Measurements from ENCODE around the gene DDX5.
A peak's percentile ranks its signal among the peaks of the same experiment; 100 is the strongest.

DDX5 gene

DNA sequence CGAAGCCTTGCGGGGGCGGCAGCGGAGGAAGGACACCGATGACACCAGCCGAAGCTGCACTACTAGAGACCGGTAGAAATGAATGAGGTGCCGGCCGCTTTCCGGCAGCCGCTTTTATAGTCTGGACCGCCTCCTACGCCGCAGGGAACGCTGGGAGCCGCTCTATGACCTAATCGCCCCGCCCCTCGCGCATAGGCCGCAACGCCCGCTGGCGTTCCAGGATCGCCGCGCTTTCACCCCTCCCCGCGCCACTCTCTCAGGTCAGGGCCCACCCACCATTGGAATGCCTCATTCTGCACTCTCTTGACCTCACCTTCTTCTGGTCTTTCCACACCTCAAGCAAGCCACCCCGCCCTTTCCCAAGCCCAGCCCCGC lies at the start of gene DDX5:
Gene DDX5, minus strand, starts transcription at position 89 of the 375 bp plus-strand sequence. CDS start 170 bp downstream, outside the sequence.
- ATAC-seq, result peak; percentile 57 to 63

- ATAC-seq, result no peak
Measured at GRCh38 chr17:64555281-64555680, 49.2 kb upstream of the DDX5 start.

- no peak for ATAC-seq
Measured at GRCh38 chr17:64554028-64554637, 48.0 kb upstream of the DDX5 start.

- no peak for ATAC-seq
Measured at GRCh38 chr17:64551461-64551860, 45.4 kb upstream of the DDX5 start.

DNA sequence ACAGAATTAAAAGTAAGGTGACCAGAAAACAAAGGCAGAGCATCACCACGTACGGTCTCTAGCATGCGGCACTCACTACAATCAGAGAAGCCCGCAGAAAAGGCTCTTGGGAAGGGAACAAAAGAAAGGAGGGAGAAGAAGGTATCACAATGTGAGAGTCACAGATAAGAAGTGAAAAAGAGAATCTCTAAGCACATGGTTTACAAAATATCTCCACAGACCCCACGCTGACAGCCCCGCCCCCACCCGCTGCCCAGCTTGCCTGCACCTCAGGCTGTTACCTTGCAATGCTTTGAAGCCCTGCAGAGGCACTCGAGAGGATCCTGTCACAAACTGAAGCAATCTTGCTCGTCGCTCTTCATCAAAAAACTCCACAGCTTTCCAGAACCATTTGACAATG lies 41.2 kb upstream of the DDX5 start:
- no peak for ATAC-seq

- no peak for ATAC-seq
Measured at GRCh38 chr17:64546716-64547115, 40.6 kb upstream of the DDX5 start.

- ATAC-seq, result no peak
Measured at GRCh38 chr17:64544742-64545141, 38.7 kb upstream of the DDX5 start.

- no peak for ATAC-seq
Measured at GRCh38 chr17:64540118-64540776, 34.2 kb upstream of the DDX5 start.

DNA sequence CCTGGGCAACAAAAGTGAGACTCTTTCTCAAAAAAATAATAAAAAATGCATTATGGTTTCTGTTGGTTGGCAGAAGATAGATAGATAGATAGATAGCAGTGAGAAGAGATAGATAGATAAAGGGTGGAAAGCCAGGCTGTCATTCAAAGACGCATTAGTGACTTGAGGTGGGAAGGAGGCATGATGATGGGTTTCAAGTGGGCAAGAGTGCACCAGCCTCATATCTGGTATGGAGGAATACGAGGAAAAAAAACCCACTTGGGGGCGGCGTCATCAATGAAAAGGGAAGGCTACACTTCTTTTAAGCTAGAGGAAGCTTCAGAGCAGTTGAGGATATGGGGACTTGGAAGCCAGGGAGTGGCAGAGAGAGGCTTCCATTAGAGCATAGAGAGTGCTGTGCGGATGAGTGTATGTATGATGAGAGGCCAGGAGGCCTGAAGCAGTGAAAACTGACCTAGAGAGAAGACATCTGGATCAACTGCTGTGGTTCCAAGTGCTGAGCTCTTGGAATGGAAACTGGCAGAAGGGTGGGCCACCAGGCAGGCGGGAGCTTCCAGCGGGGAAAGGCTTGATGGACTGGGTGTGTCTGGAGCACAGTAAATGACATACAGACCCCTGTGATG lies 32.5 kb upstream of the DDX5 start:
- ATAC-seq, result no peak

GRCh38 chr17:64537488-64537887 lies 31.4 kb upstream of the DDX5 start:
- no peak for ATAC-seq

DNA sequence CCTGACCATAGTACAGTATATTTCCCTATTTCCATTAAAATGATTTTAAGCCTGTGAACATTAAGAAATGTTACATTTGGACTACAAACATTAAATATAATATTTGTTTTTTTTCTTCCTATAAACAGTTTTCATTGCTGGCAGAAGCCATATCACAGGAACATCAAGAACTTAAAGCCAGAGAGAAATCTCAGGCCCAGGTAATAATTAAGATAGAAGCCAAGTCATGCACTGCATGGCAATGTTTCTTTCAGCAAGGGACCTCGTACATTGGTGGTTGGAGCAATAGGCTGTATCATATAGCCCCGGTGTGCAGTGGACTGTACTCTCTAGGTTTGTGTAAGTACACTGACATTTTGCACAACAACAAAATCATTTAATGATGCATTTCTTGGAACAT lies 30.8 kb upstream of the DDX5 start:
- ATAC-seq, result no peak

DNA sequence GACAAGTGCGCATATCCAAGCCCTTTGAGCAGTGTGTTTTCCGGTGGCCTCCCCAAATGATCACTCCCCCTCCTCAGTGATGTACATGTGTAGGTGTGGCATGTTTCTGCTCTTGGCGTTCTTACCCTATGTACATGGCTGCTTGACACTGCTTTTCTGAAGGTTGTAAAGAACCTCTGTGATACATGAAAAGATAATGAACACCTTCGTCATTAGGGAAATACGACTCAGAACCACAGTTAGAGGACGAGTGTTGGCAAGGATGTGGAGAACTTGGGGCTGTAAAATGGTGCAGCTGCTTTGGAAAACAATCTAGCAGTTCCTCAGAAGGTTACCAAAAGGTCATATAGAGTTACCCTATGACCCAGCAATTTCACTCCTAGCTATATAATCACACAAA lies 29.3 kb upstream of the DDX5 start:
- no peak for ATAC-seq

DNA sequence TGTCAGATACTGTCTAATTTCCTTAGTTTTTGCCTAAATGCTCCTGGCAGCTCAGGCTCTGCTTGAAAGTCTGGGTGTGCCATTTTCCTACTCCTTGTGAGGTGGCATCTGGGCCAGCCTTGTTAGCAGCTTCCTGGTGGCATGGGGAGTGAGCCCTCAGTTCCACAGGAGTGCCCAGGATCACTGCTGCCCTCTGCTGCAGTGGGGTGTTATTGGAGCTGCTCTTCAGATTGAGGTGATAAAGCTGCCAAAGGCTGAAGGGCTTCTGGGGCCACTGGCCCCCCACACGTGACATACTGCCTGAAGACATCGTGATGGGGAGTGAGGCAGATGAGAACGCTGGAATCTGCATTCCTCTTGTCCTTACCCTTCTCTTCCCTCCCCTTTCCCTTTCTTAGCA lies 28.1 kb upstream of the DDX5 start:
- ATAC-seq, result no peak

GRCh38 chr17:64533784-64534183 lies 27.7 kb upstream of the DDX5 start:
- ATAC-seq, result no peak

GRCh38 chr17:64532409-64532808 lies 26.3 kb upstream of the DDX5 start:
- no peak for ATAC-seq

DNA sequence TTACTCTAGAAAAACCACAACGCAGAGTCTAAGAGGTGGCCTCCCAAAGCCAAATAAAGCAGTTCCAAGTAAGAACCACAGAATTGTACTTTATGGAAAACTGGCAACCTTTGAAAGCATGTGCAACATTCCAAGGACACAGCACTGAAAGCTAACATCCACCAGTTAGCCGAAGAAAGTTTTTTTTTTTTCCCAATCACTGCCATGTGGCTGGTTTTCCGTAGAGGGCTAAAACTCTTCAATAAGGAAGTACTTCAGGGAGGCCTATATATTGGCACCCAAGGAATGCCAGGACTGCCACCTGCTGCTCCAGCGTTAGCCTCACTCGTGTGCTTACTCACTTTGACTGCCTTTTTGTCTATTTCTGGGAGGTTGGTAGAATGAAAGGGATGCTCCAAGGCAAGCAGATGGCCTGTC lies 25.9 kb upstream of the DDX5 start:
- no peak for ATAC-seq

GRCh38 chr17:64529221-64529620 lies 23.1 kb upstream of the DDX5 start:
- no peak for ATAC-seq

GRCh38 chr17:64527914-64528313 lies 21.8 kb upstream of the DDX5 start:
- ATAC-seq, result no peak

GRCh38 chr17:64520359-64520758 lies 14.3 kb upstream of the DDX5 start:
- no peak for ATAC-seq

GRCh38 chr17:64519601-64520000 lies 13.5 kb upstream of the DDX5 start:
- no peak for ATAC-seq

- ATAC-seq, result no peak
Measured at GRCh38 chr17:64515829-64516228, 9.7 kb upstream of the DDX5 start.

DNA sequence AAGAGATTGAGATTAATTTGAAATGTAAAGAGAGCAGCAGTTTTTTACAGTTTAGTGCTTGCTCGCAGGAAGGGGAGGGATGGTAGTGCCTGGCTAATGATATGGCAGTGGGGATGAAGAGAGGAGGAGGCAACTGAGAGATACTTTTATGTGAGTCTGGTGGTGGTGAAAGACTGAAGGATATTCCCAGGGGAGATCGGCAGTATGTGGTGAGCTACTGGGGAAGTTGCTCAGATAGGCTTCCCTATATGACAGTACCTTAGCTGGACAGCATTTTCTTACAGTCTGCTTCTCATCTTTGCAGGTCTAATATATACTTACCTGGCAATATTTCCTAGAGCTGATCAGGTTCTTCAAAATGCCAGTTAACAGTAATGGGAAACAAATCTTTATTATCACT lies 9.3 kb upstream of the DDX5 start:
- no peak for ATAC-seq

- ATAC-seq, result no peak
Measured at GRCh38 chr17:64509179-64509578, 3.1 kb upstream of the DDX5 start.

DNA sequence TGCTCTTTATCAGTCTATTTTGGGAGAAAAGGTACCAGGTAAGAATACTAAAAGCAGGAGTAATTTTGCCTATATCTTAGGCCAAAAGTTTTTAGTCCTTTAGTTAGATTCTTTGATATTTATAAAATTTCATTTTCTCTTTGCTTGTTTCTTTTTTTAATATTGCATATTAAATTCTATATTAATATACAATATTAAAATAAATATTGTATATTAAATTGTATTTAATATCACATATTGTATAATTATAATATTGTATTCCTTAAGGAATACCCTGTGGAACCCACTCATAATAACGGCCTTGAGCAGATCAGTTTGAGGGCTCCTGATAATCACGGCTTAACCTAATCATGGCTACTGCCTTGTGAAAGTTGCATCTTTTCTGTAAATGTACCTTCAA lies 2.6 kb upstream of the DDX5 start:
- ATAC-seq, result no peak

DNA sequence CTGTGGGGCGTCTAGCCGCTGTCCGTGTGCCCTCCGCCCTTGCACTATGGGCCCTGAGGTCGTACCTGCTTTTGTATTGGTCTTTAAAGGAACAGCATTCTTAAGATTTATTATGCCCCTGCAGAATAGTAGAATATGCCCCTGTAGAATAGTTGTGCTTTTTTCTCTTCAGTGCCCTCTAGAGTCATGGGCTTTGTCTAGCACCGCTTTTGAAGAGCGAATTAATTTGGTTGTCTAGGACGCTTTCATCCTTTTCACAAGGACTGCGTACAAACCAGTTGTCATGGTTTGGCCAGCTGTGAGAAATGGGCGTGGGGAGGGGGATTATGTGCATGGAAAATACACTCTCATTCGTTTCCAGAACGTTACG lies 1.3 kb upstream of the DDX5 start:
- ATAC-seq, result peak; percentile 18 to 19
